HEK293 (cell line): ENCODE data around the gene RNF13.

Experiments used
- CTCF ChIA-PET: fragments of 350-600 bp; formaldehyde crosslinking; extraction: SDS; loops from one replicate; lab custom pipeline; 2021; ENCODE audit warnings: antibody characterized with exemption; lab: Yijun Ruan, JAX
- POLR2A ChIA-PET: fragments of 300-600 bp; formaldehyde crosslinking; extraction: SDS; loops from one replicate; lab custom pipeline; 2020; ENCODE audit warnings: antibody characterized with exemption, inconsistent platforms; lab: Yijun Ruan, JAX
- H3K27ac ChIP-seq: fragments of 200-500 bp; sonication (Bioruptor generic); 2 replicates; pipeline ENCODE4 v1.5.1; 2014; ENCODE audit warnings: low read depth, low read length, control low read depth, inconsistent platforms; ENCODE audit errors: extremely low read depth
- H3K36me3 ChIP-seq, 2 experiments: fragments of 200-500 bp in 1 of 2; sonication (Bioruptor generic) in 1 of 2; 1 replicate in 1 of 2; 2 replicates in 1 of 2; pipeline ENCODE4 v1.5.1; 2014 to 2017; ENCODE audit warnings: inconsistent platforms in 2 of 2, low read length in 2 of 2; ENCODE audit not compliant: control insufficient read depth in 2 of 2, insufficient read depth in 1 of 2
- H3K4me1 ChIP-seq: fragments of 200-500 bp; sonication (Bioruptor generic); 2 replicates; pipeline ENCODE4 v1.5.1; 2014; ENCODE audit warnings: mild to moderate bottlenecking, low read length, inconsistent platforms; ENCODE audit not compliant: control insufficient read depth, insufficient read depth
- H3K4me3 ChIP-seq: 2 replicates; pipeline ENCODE4 v1.5.1; 2011; ENCODE audit warnings: low read depth, mild to moderate bottlenecking, control low read depth, low read length, moderate library complexity
- H3K9me3 ChIP-seq: fragments of 200-500 bp; sonication (Bioruptor generic); 2 replicates; pipeline ENCODE4 v1.5.1; 2014; ENCODE audit warnings: low read depth, low read length, inconsistent platforms; ENCODE audit not compliant: control insufficient read depth, insufficient read depth
- ELK4 ChIP-seq: IDR thresholded peaks from 2 replicates; pipeline ENCODE4 v1.6.1; 2011; ENCODE audit warnings: mild to moderate bottlenecking, low read depth, low read length, borderline replicate concordance
- GLI2 ChIP-seq: fragments of 450-650 bp; formaldehyde crosslinking; IDR thresholded peaks from 2 replicates; pipeline ENCODE4; 2017; ENCODE audit warnings: missing biosample characterization, missing genetic modification characterization, low read depth, borderline replicate concordance
- PRDM4 ChIP-seq: fragments of 450-650 bp; formaldehyde crosslinking; IDR thresholded peaks from 2 replicates; pipeline ENCODE4 v1.5.1; 2017; ENCODE audit warnings: missing biosample characterization, missing genetic modification characterization
- SP3 ChIP-seq: fragments of 450-650 bp; formaldehyde crosslinking; IDR thresholded peaks from 2 replicates; pipeline ENCODE4 v1.5.1; 2016; ENCODE audit warnings: missing biosample characterization, missing genetic modification characterization
- ZBTB21 ChIP-seq: fragments of 450-650 bp; formaldehyde crosslinking; IDR thresholded peaks from 2 replicates; pipeline ENCODE4 v1.5.1; 2017; ENCODE audit warnings: missing biosample characterization, missing genetic modification characterization
- ZBTB44 ChIP-seq: fragments of 450-650 bp; IDR thresholded peaks from 2 replicates; pipeline ENCODE4 v1.5.1; 2018; ENCODE audit warnings: missing biosample characterization, mild to moderate bottlenecking, missing genetic modification characterization
- ZBTB48 ChIP-seq: fragments of 450-650 bp; formaldehyde crosslinking; IDR thresholded peaks from 2 replicates; pipeline ENCODE4 v1.5.1; 2016; ENCODE audit warnings: missing biosample characterization, missing genetic modification characterization
- ZNF133 ChIP-seq: fragments of 450-650 bp; formaldehyde crosslinking; IDR thresholded peaks from 2 replicates; pipeline ENCODE4 v1.5.1; 2016; ENCODE audit warnings: missing biosample characterization, missing genetic modification characterization
- ZNF138 ChIP-seq: fragments of 450-650 bp; formaldehyde crosslinking; IDR thresholded peaks from 2 replicates; pipeline ENCODE4 v1.5.1; 2016; ENCODE audit warnings: missing biosample characterization, missing genetic modification characterization, borderline replicate concordance
- ZNF16 ChIP-seq: fragments of 450-650 bp; formaldehyde crosslinking; IDR thresholded peaks from 2 replicates; pipeline ENCODE4 v1.5.1; 2016; ENCODE audit warnings: low read depth, missing biosample characterization, missing genetic modification characterization
- ZNF280C ChIP-seq: fragments of 450-650 bp; formaldehyde crosslinking; IDR thresholded peaks from 2 replicates; pipeline ENCODE4 v1.5.1; 2016; ENCODE audit warnings: missing biosample characterization, missing genetic modification characterization
- ZNF341 ChIP-seq: fragments of 450-650 bp; formaldehyde crosslinking; IDR thresholded peaks from 2 replicates; pipeline ENCODE4; 2016; ENCODE audit warnings: low read depth, missing biosample characterization, missing genetic modification characterization
- ZNF354C ChIP-seq: fragments of 450-650 bp; formaldehyde crosslinking; IDR thresholded peaks from 2 replicates; pipeline ENCODE4 v1.5.1; 2016; ENCODE audit warnings: missing biosample characterization, missing genetic modification characterization, low read depth, borderline replicate concordance
- ZNF521 ChIP-seq: fragments of 450-650 bp; formaldehyde crosslinking; IDR thresholded peaks from 2 replicates; pipeline ENCODE4 v1.5.1; 2017; ENCODE audit warnings: missing biosample characterization, mild to moderate bottlenecking, missing genetic modification characterization
- ZNF571 ChIP-seq: fragments of 450-650 bp; formaldehyde crosslinking; IDR thresholded peaks from 2 replicates; pipeline ENCODE4 v1.5.0; 2017; ENCODE audit warnings: missing biosample characterization, missing genetic modification characterization
- ZNF621 ChIP-seq: fragments of 450-650 bp; formaldehyde crosslinking; IDR thresholded peaks from 2 replicates; pipeline ENCODE4 v1.5.1; 2017; ENCODE audit warnings: missing biosample characterization, missing genetic modification characterization
- ZNF677 ChIP-seq: fragments of 450-650 bp; IDR thresholded peaks from 2 replicates; pipeline ENCODE4 v1.5.0; 2018; ENCODE audit warnings: missing biosample characterization, mild to moderate bottlenecking, missing genetic modification characterization, moderate library complexity
- ZNF704 ChIP-seq: fragments of 450-650 bp; formaldehyde crosslinking; IDR thresholded peaks from 2 replicates; pipeline ENCODE4 v1.5.1; 2016; ENCODE audit warnings: missing biosample characterization, missing genetic modification characterization
- ZSCAN23 ChIP-seq: fragments of 450-650 bp; formaldehyde crosslinking; IDR thresholded peaks from 2 replicates; pipeline ENCODE4 v1.5.1; 2016; ENCODE audit warnings: missing biosample characterization, missing genetic modification characterization
- ZSCAN5A ChIP-seq: fragments of 450-650 bp; formaldehyde crosslinking; IDR thresholded peaks from 2 replicates; pipeline ENCODE4 v1.5.1; 2016; ENCODE audit warnings: missing biosample characterization, missing genetic modification characterization

RNF13 gene

GRCh38 chr3:149959443-149959842 lies 146.4 kb downstream of the RNF13 start:
- CTCF ChIA-PET = interaction anchor here (2.6 kb wide), 1 partner anchor 22 kb away, joined by 6 read pairs; no protein-coding TSS in a partner anchor
- Histone ChIP-seq H3K4me1 (no peaks in the 10 kb centered on the region; the same call in 1 of the 2 replicates), H3K4me3 (no peak overlapping the region), H3K27ac (no peak overlapping the region), H3K9me3 (no peaks in the 10 kb centered on the region), H3K36me3 (peaks cover 0 to 27% of the 10 kb centered on the region in 2 experiments; a peak in 2 of 3 replicates)
- POLR2A ChIA-PET = no interaction called here
- no peak for TF ChIP-seq ZNF677 (tag by site-specific recombination)
- TF ChIP-seq ZNF341 (tag by site-specific recombination) = no peak

- Histone ChIP-seq H3K27ac (no peak overlapping the region), H3K4me3 (no peak overlapping the region), H3K9me3 (no peaks in the 10 kb centered on the region), H3K36me3 (peaks cover 0 to 52% of the 10 kb centered on the region in 2 experiments; a peak in 2 of 3 replicates), H3K4me1 (no peaks in the 10 kb centered on the region; the same call in 1 of the 2 replicates)
- TF ChIP-seq ZBTB21 (tag by site-specific recombination) (no peak), ZSCAN23 (tag by site-specific recombination) (no peak), ZNF571 (tag by site-specific recombination) (no peak), ZNF521 (no peak), ZNF354C (tag by site-specific recombination) (no peak)
- CTCF ChIA-PET = interaction anchor here (0.9 to 1.3 kb wide), 2 partner anchors 214 to 221 kb away, joined by 3 read pairs; no protein-coding TSS in a partner anchor
- POLR2A ChIA-PET = no interaction called here
These were observed 150.5 kb downstream of the RNF13 start for GRCh38 chr3:149963485-149963884.

GRCh38 chr3:149964291-149964690 lies 151.3 kb downstream of the RNF13 start:
- TF ChIP-seq ZNF133 (no peak), ZNF16 (tag by site-specific recombination) (no peak), ZNF704 (tag by site-specific recombination) (no peak), ZSCAN5A (tag by site-specific recombination) (no peak), GLI2 (no peak), ELK4 (no peak), ZBTB48 (tag by site-specific recombination) (no peak), PRDM4 (tag by site-specific recombination) (no peak), ZBTB44 (tag by site-specific recombination) (no peak), ZNF280C (tag by site-specific recombination) (no peak), ZNF138 (tag by site-specific recombination) (no peak), SP3 (no peak), ZNF621 (no peak)
- TF ChIP-seq, all 188 proteins: peak for 0
- H3K36me3 ChIP-seq = peaks cover 0 to 52% of the 10 kb centered on the region in 2 experiments; a peak in 2 of 3 replicates
- CTCF ChIA-PET = interaction anchor here (0.6 to 0.9 kb wide), 2 partner anchors 211 to 220 kb away, joined by 3 read pairs; no protein-coding TSS in a partner anchor

More at GRCh38 chr3:149964291-149964690, 151.3 kb downstream of the RNF13 start:
- Histone ChIP-seq H3K27ac (no peak overlapping the region), H3K9me3 (no peaks in the 10 kb centered on the region), H3K4me3 (no peak overlapping the region), H3K4me1 (no peaks in the 10 kb centered on the region; the same call in 1 of the 2 replicates)
- POLR2A ChIA-PET = no interaction called here
